ENCODE measurements around the gene ADCY10. TPM values are rescaled to one million over a fixed set of nuclear protein-coding genes. Genes with fewer than 3 reads are reported as not detected.

ADCY10 gene
- total RNA-seq, 1 donor from 2014 or later = 0.27 TPM

DNA sequence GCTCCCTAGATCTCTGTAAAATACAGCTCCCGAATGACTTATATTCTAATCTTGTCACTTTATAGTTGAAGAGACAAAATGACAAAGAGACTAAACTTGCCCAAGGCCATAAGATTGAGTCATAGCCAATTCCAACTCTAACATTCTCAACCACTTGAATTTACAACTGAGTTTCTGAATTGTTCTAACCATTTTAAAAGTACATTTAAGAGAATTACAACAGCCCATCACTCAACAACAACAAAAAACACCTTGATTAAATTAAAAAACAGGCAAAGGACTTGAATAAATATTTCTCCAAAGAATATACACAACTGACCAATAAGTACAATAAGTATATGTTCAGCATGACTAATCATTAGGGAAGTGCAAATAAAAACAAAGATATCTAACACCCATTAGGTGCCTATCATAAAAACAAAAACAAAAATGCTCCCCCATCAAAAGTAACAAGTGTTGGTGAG lies 8.7 kb upstream of the ADCY10 start:
- Histone ChIP-seq H4K20me1 (ENCODE audit: insufficient read depth, low read length) (no peaks in the 10 kb centered on the region), H3K4me2 (ENCODE audit: low read length) (no peak overlapping the region), H3K79me2 (ENCODE audit: insufficient read depth, low read length) (peaks cover 11% of the 10 kb centered on the region), H3K27ac (ENCODE audit: low read depth, low read length) (no peak overlapping the region), H3K4me1 (ENCODE audit: insufficient read depth, low read length) (no peaks in the 10 kb centered on the region), H3K36me3 (ENCODE audit: insufficient read depth, low read length) (no peaks in the 10 kb centered on the region), H2AFZ (ENCODE audit: low read depth, low read length) (no peak overlapping the region), H3K4me3 (ENCODE audit: insufficient read depth, low read depth, low read length) (no peak overlapping the region), H3K9ac (ENCODE audit: low read length) (no peak overlapping the region), H3K27me3 (ENCODE audit: insufficient read depth, low read length) (no peaks in the 10 kb centered on the region), H3K9me3 (ENCODE audit: insufficient read depth, low read depth, low read length) (no peaks in the 10 kb centered on the region)
- Mint-ChIP-seq H3K9me3 (ENCODE audit: unreplicated experiment) (no peaks in the 10 kb centered on the region), H3K4me3 (ENCODE audit: unreplicated experiment) (peak overlapping the region; percentile 60), H3K27ac (ENCODE audit: unreplicated experiment) (peak overlapping the region; percentile 71), H3K4me1 (ENCODE audit: low read depth, unreplicated experiment) (peaks cover 13% of the 10 kb centered on the region), H3K36me3 (ENCODE audit: low read depth, unreplicated experiment) (no peaks in the 10 kb centered on the region), H3K27me3 (ENCODE audit: low read depth, unreplicated experiment) (no peaks in the 10 kb centered on the region)
- DNase-seq (ENCODE audit: low read depth) (no peak), FAIRE-seq (no peak)
- TF ChIP-seq, protein P1, sequence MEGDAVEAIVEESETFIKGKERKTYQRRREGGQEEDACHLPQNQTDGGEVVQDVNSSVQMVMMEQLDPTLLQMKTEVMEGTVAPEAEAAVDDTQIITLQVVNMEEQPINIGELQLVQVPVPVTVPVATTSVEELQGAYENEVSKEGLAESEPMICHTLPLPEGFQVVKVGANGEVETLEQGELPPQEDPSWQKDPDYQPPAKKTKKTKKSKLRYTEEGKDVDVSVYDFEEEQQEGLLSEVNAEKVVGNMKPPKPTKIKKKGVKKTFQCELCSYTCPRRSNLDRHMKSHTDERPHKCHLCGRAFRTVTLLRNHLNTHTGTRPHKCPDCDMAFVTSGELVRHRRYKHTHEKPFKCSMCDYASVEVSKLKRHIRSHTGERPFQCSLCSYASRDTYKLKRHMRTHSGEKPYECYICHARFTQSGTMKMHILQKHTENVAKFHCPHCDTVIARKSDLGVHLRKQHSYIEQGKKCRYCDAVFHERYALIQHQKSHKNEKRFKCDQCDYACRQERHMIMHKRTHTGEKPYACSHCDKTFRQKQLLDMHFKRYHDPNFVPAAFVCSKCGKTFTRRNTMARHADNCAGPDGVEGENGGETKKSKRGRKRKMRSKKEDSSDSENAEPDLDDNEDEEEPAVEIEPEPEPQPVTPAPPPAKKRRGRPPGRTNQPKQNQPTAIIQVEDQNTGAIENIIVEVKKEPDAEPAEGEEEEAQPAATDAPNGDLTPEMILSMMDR (IDR thresholded peaks at IDR 0.05; ENCODE audit: insufficient read depth, low read depth, low read length) = no peak
- TF ChIP-seq EZH2 (IDR thresholded peaks at IDR 0.05; ENCODE audit: insufficient read depth, low read length) = no peak

DNA sequence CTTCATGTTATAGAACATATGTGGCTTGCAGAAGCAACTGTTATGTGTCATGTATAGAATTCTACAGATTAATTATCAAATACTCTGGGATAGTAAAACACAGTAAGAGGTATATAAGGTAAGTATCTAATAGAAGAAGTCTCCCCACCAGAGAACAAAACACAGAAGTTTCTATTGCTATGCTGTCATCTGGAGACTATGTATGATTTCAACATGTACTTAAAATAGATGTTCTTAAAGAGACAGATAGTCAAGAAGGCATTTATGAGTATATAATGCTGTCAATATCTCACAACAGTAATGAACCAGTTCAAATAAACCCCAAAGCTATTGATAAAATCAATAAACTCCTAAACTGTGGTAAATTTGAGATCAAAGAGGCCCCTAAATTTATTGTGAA lies 8.1 kb upstream of the ADCY10 start:
- TF ChIP-seq, protein P1 (IDR thresholded peaks at IDR 0.05; ENCODE audit: insufficient read depth, low read depth, low read length) = no peak
- TF ChIP-seq EZH2 (IDR thresholded peaks at IDR 0.05; ENCODE audit: insufficient read depth, low read length) = no peak
- Mint-ChIP-seq H3K4me3 (ENCODE audit: unreplicated experiment) (no peak overlapping the region), H3K9me3 (ENCODE audit: unreplicated experiment) (no peaks in the 10 kb centered on the region), H3K36me3 (ENCODE audit: low read depth, unreplicated experiment) (no peaks in the 10 kb centered on the region), H3K27me3 (ENCODE audit: low read depth, unreplicated experiment) (no peaks in the 10 kb centered on the region), H3K4me1 (ENCODE audit: low read depth, unreplicated experiment) (peaks cover 13% of the 10 kb centered on the region), H3K27ac (ENCODE audit: unreplicated experiment) (no peak overlapping the region)
- Histone ChIP-seq H3K9me3 (ENCODE audit: insufficient read depth, low read depth, low read length) (no peaks in the 10 kb centered on the region), H3K27ac (ENCODE audit: low read depth, low read length) (no peak overlapping the region), H4K20me1 (ENCODE audit: insufficient read depth, low read length) (no peaks in the 10 kb centered on the region), H3K4me3 (ENCODE audit: insufficient read depth, low read depth, low read length) (no peak overlapping the region), H3K27me3 (ENCODE audit: insufficient read depth, low read length) (no peaks in the 10 kb centered on the region), H3K9ac (ENCODE audit: low read length) (no peak overlapping the region), H2AFZ (ENCODE audit: low read depth, low read length) (no peak overlapping the region), H3K36me3 (ENCODE audit: insufficient read depth, low read length) (no peaks in the 10 kb centered on the region), H3K4me1 (ENCODE audit: insufficient read depth, low read length) (no peaks in the 10 kb centered on the region), H3K79me2 (ENCODE audit: insufficient read depth, low read length) (peaks cover 9% of the 10 kb centered on the region), H3K4me2 (ENCODE audit: low read length) (no peak overlapping the region)
- DNase-seq (ENCODE audit: low read depth) = peak; percentile 16
- FAIRE-seq = no peak

DNA sequence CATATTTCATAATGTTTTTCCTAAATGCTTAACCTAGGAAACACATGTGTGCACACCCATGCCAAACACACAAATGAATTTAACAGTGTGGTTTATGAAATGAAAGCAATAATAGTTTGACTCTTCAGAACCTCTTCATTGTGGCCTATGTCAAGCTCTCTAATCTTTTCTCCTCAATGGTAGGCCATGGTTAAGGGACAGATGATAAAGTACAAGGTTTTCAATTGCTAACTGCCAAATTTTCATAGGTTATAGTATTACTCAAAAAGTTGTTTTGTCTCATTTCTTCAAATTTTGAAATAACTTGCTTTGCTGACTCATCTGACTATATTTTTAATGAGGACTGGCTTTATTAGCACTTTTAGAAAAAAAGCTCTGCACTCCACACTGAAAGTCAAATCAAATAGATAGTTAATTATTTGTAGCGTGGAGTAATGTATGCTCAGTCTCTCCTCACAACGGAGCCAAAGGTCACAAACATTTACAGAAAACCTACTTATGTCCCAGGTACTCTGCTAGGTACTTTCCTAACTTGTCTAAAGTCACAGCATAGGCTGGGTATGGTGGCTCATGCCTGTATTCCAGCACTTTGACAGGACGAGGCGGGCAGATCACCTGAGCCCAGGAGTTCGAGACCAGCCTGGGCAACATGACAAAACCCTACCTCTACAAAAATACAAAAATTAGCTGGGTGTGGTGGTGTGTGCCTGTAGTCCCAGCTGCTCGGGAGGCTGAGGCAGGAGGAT lies 3.0 kb upstream of the ADCY10 start:
- no peak overlapping the region for H3K9ac ChIP-seq (ENCODE audit: low read length)
- H2AFZ ChIP-seq (ENCODE audit: low read depth, low read length) = no peak overlapping the region
- no peak for TF ChIP-seq EZH2 (IDR thresholded peaks at IDR 0.05; ENCODE audit: insufficient read depth, low read length)
- TF ChIP-seq, protein P1 (IDR thresholded peaks at IDR 0.05; ENCODE audit: insufficient read depth, low read depth, low read length) = no peak
- H3K4me2 ChIP-seq (ENCODE audit: low read length) = no peak overlapping the region
- no peaks in the 10 kb centered on the region for H3K4me1 ChIP-seq (ENCODE audit: insufficient read depth, low read length)
- H3K36me3 ChIP-seq (ENCODE audit: insufficient read depth, low read length) = no peaks in the 10 kb centered on the region
- no peaks in the 10 kb centered on the region for H3K27me3 Mint-ChIP-seq (ENCODE audit: low read depth, unreplicated experiment)
- peaks cover 7% of the 10 kb centered on the region for H3K36me3 Mint-ChIP-seq (ENCODE audit: low read depth, unreplicated experiment)
- H3K27ac ChIP-seq (ENCODE audit: low read depth, low read length) = no peak overlapping the region
- no peaks in the 10 kb centered on the region for H3K27me3 ChIP-seq (ENCODE audit: insufficient read depth, low read length)
- no peaks in the 10 kb centered on the region for H3K9me3 Mint-ChIP-seq (ENCODE audit: unreplicated experiment)
- no peak overlapping the region for H3K27ac Mint-ChIP-seq (ENCODE audit: unreplicated experiment)
- H3K4me1 Mint-ChIP-seq (ENCODE audit: low read depth, unreplicated experiment) = peaks cover under 1% of the 10 kb centered on the region
- H4K20me1 ChIP-seq (ENCODE audit: insufficient read depth, low read length) = no peaks in the 10 kb centered on the region
- no peaks in the 10 kb centered on the region for H3K9me3 ChIP-seq (ENCODE audit: insufficient read depth, low read depth, low read length)
- no peak overlapping the region for H3K4me3 Mint-ChIP-seq (ENCODE audit: unreplicated experiment)
- no peak overlapping the region for H3K4me3 ChIP-seq (ENCODE audit: insufficient read depth, low read depth, low read length)
- FAIRE-seq = no peak
- H3K79me2 ChIP-seq (ENCODE audit: insufficient read depth, low read length) = no peaks in the 10 kb centered on the region
- no peak for DNase-seq (ENCODE audit: low read depth)
